ENCODE results near the gene MAJIN.
"Not testable (repeated sequence)": the region's sequence is repeated elsewhere in the genome, so short reads cannot be mapped to it uniquely, and the experiment has no call there.

MAJIN gene

GRCh38 chr11:64990222-64990923, 18.5 kb upstream of the MAJIN start:
- DNase-seq, result no peak

GRCh38 chr11:64989416-64989815, 17.5 kb upstream of the MAJIN start:
- DNase-seq, result no peak

GRCh38 chr11:64987998-64988854, 16.3 kb upstream of the MAJIN start:
- DNase-seq, result no peak

- DNase-seq, result not testable (repeated sequence)
Observed at GRCh38 chr11:64983339-64983738, 11.4 kb upstream of the MAJIN start.

- DNase-seq, result no peak
Observed at GRCh38 chr11:64976651-64977050, 4.7 kb upstream of the MAJIN start.

- no peak for DNase-seq
Observed at GRCh38 chr11:64974124-64974523, 2.2 kb upstream of the MAJIN start.

GRCh38 chr11:64970731-64971151, 1.2 kb downstream of the MAJIN start:
- no peak for DNase-seq

GRCh38 chr11:64969209-64969608, 2.7 kb downstream of the MAJIN start:
- no peak for DNase-seq

- no peak for DNase-seq
Observed at GRCh38 chr11:64967375-64967774, 4.5 kb downstream of the MAJIN start.

GRCh38 chr11:64963072-64963631, 8.8 kb downstream of the MAJIN start:
- DNase-seq, result no peak

GRCh38 chr11:64960719-64961118, 11.2 kb downstream of the MAJIN start:
- DNase-seq, result no peak

- DNase-seq, result no peak
Observed at GRCh38 chr11:64959498-64959897, 12.4 kb downstream of the MAJIN start.

- DNase-seq, result no peak
Observed at GRCh38 chr11:64954201-64954600, 17.7 kb downstream of the MAJIN start.

GRCh38 chr11:64951529-64951928, 20.4 kb downstream of the MAJIN start:
- DNase-seq, result no peak

GRCh38 chr11:64947208-64947814, 24.6 kb downstream of the MAJIN start:
- no peak for DNase-seq

GRCh38 chr11:64936539-64936938, 35.4 kb downstream of the MAJIN start:
- no peak for DNase-seq

GRCh38 chr11:64935359-64936081, 36.4 kb downstream of the MAJIN start, which contains the start of gene GPHA2:
Gene GPHA2, minus strand, starts transcription at chr11:64935893. Its CDS starts 433 bp downstream, at chr11:64935460.
- no peak for DNase-seq

GRCh38 chr11:64934682-64935358, 37.1 kb downstream of the MAJIN start:
- DNase-seq, result no peak

GRCh38 chr11:64933935-64934681, 37.8 kb downstream of the MAJIN start:
- DNase-seq, result no peak
